OCI-LY7 (cell line): Measurements from ENCODE around the gene PPARG. TPM values are rescaled to one million over a fixed set of nuclear protein-coding genes. Genes with fewer than 3 reads are reported as not detected.

Experiments used
- BruUV-seq: library from RNA; stranded (reverse); fragments of 400-500 nt; replicated peaks from 2 replicates; lab custom pipeline; 2021; lab: Mats Ljungman, UMichigan
- CTCF ChIA-PET: fragments of 300-600 bp; sonication (Branson Sonifier 250); formaldehyde crosslinking; loops from one replicate; lab custom pipeline; 2022; ENCODE audit warnings: antibody characterized with exemption; ENCODE audit not compliant: unreplicated experiment; lab: Charles Lee
- POLR2A ChIA-PET: fragments of 300-600 bp; sonication (Branson Sonifier 250); formaldehyde crosslinking; loops from one replicate; lab custom pipeline; 2022; ENCODE audit warnings: antibody characterized with exemption; lab: Charles Lee
- DNase-seq: peaks from one replicate; pipeline ENCODE4 v3.0.0-alpha.2; 2015; ENCODE audit warnings: low spot score
- H2AFZ ChIP-seq: fragments of 200-600 bp; sonication (generic), shearing (Covaris generic); 2 replicates; pipeline ENCODE4 v1.6.1; 2014; ENCODE audit warnings: mild to moderate bottlenecking, antibody characterized with exemption, low read length, moderate library complexity
- H3K27ac ChIP-seq: fragments of 200-600 bp; sonication (generic); 2 replicates; pipeline ENCODE4 v1.5.1; 2014; ENCODE audit warnings: mixed run types, low read depth, mild to moderate bottlenecking, moderate library complexity, low read length, inconsistent platforms; ENCODE audit not compliant: poor library complexity, severe bottlenecking
- H3K36me3 ChIP-seq: fragments of 200-600 bp; sonication (generic); 2 replicates; pipeline ENCODE4 v1.6.1; 2014; ENCODE audit warnings: mild to moderate bottlenecking, antibody characterized with exemption, low read length, moderate library complexity, mixed read lengths; ENCODE audit not compliant: insufficient read depth
- H3K4me1 ChIP-seq: fragments of 200-600 bp; sonication (generic); 2 replicates; pipeline ENCODE4 v1.5.1; 2014; ENCODE audit warnings: mild to moderate bottlenecking, low read length; ENCODE audit not compliant: insufficient read depth, poor library complexity, severe bottlenecking
- H3K4me2 ChIP-seq: fragments of 200-600 bp; sonication (generic); 2 replicates; pipeline ENCODE4 v1.6.1; 2014; ENCODE audit warnings: mild to moderate bottlenecking, low read length
- H3K4me3 ChIP-seq: fragments of 200-600 bp; sonication (generic); 2 replicates; pipeline ENCODE4 v1.5.1; 2014; ENCODE audit warnings: mild to moderate bottlenecking, low read depth, low read length; ENCODE audit not compliant: poor library complexity, severe bottlenecking
- H3K79me2 ChIP-seq: fragments of 200-600 bp; sonication (generic); 2 replicates; pipeline ENCODE4 v1.6.1; 2016; ENCODE audit warnings: low read depth, mild to moderate bottlenecking, low read length, moderate library complexity, mixed read lengths; ENCODE audit not compliant: insufficient read depth
- H3K9me2 ChIP-seq: fragments of 200-600 bp; sonication (generic); 2 replicates; pipeline ENCODE4 v1.6.1; 2016; ENCODE audit warnings: mild to moderate bottlenecking, low read length, mixed read lengths; ENCODE audit not compliant: insufficient read depth
- H3K9me3 ChIP-seq: fragments of 200-600 bp; sonication (generic); 2 replicates; pipeline ENCODE4 v1.6.1; 2014; ENCODE audit warnings: mild to moderate bottlenecking, mixed run types, low read length, mixed read lengths
- H4K20me1 ChIP-seq: fragments of 200-600 bp; sonication (generic); 2 replicates; pipeline ENCODE4 v1.6.1; 2014; ENCODE audit warnings: mild to moderate bottlenecking, antibody characterized with exemption, low read length, moderate library complexity, mixed read lengths; ENCODE audit not compliant: insufficient read depth
- EZH2phosphoT487 ChIP-seq: fragments of 200-600 bp; sonication (generic); IDR thresholded peaks from 2 replicates; pipeline ENCODE4 v1.6.1; 2018; ENCODE audit warnings: low read depth, borderline replicate concordance, mild to moderate bottlenecking, mixed run types, antibody characterized with exemption, low read length, moderate library complexity, mixed read lengths
- intact Hi-C: fragments of 100-400 bp; cut with micrococcal nuclease; formaldehyde crosslinking; loops from one replicate; pipeline ENCODE4 v1.10.0; 2022; ENCODE audit not compliant: unreplicated experiment
- total RNA-seq, 2 experiments: library from RNA; depleted of rRNA in 1 of 2; stranded (reverse); fragments of >200 nt in 1 of 2; shearing (Covaris generic) in 1 of 2; gene quantifications; 2 replicates each; pipeline ENCODE4 v1.2.3, GENCODE V29; 2014 to 2022
- TF ChIP-seq, protein P1 (sequence below): fragments of 200-600 bp; sonication (generic); conservative IDR thresholded peaks from 2 replicates; pipeline ENCODE4 v1.5.1; 2014; ENCODE audit warnings: mild to moderate bottlenecking, antibody characterized with exemption, low read length, moderate library complexity, mixed read lengths

The PPARG gene
- total RNA-seq, 2 experiments from 2014 or later = not detected

- Histone ChIP-seq H3K36me3 (no peaks in the 10 kb centered on the region), H3K4me3 (no peak overlapping the region), H3K27ac (no peak overlapping the region), H2AFZ (no peak overlapping the region), H3K9me3 (no peaks in the 10 kb centered on the region), H3K4me2 (no peak overlapping the region), H3K9me2 (no peaks in the 10 kb centered on the region), H4K20me1 (no peaks in the 10 kb centered on the region), H3K79me2 (no peaks in the 10 kb centered on the region), H3K4me1 (no peaks in the 10 kb centered on the region)
- no TSS peak for BruUV-seq
- CTCF ChIA-PET = no interaction called here
- DNase-seq = no peak
- TF ChIP-seq, protein P1, sequence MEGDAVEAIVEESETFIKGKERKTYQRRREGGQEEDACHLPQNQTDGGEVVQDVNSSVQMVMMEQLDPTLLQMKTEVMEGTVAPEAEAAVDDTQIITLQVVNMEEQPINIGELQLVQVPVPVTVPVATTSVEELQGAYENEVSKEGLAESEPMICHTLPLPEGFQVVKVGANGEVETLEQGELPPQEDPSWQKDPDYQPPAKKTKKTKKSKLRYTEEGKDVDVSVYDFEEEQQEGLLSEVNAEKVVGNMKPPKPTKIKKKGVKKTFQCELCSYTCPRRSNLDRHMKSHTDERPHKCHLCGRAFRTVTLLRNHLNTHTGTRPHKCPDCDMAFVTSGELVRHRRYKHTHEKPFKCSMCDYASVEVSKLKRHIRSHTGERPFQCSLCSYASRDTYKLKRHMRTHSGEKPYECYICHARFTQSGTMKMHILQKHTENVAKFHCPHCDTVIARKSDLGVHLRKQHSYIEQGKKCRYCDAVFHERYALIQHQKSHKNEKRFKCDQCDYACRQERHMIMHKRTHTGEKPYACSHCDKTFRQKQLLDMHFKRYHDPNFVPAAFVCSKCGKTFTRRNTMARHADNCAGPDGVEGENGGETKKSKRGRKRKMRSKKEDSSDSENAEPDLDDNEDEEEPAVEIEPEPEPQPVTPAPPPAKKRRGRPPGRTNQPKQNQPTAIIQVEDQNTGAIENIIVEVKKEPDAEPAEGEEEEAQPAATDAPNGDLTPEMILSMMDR = no peak
- no peak for TF ChIP-seq EZH2phosphoT487
- intact Hi-C loops = no loop called here
- POLR2A ChIA-PET = interaction anchor here (0.7 kb wide), 1 partner anchor 69 kb away, joined by 3 read pairs; no protein-coding TSS in a partner anchor
Observed at GRCh38 chr3:12356175-12356574, 67.3 kb downstream of the PPARG start.

DNA sequence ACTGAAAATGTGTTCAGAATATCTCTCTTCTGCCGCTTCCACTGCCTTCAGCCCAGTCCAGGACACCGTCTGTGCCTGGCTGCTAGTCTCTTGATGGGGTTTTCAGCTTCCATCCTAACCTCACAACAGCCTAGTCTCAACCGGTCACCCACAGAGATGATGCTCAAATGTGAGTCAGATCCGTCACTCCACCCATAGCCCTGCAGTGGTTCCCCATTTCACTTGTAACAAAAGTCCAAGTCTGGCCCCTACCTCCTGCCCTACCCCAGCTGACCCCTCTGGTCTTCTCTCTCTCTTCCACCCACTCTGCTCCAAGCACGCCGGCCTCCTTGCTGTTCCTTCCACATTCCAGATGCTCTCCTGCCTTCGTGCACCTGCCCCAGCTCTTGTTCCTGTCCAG is 68.1 kb downstream of the PPARG start:
- Histone ChIP-seq H3K4me2 (no peak overlapping the region), H3K79me2 (no peaks in the 10 kb centered on the region), H3K27ac (no peak overlapping the region), H3K4me1 (no peaks in the 10 kb centered on the region), H4K20me1 (no peaks in the 10 kb centered on the region), H3K9me3 (no peaks in the 10 kb centered on the region), H3K36me3 (no peaks in the 10 kb centered on the region), H3K4me3 (no peak overlapping the region), H2AFZ (no peak overlapping the region), H3K9me2 (no peaks in the 10 kb centered on the region)
- intact Hi-C loops = no loop called here
- ChIA-PET CTCF (no interaction called here), POLR2A (no interaction called here)
- DNase-seq = no peak
- BruUV-seq = no TSS peak
- TF ChIP-seq, protein P1 = no peak
- TF ChIP-seq EZH2phosphoT487 = no peak

- H2AFZ ChIP-seq = no peak overlapping the region
- ChIA-PET CTCF (no interaction called here), POLR2A (no interaction called here)
- TF ChIP-seq, protein P1 = no peak
- no peak overlapping the region for H3K4me2 ChIP-seq
- no peaks in the 10 kb centered on the region for H3K4me1 ChIP-seq
- no peak overlapping the region for H3K4me3 ChIP-seq
- H4K20me1 ChIP-seq = no peaks in the 10 kb centered on the region
- no peaks in the 10 kb centered on the region for H3K36me3 ChIP-seq
- H3K79me2 ChIP-seq = no peaks in the 10 kb centered on the region
- intact Hi-C loops = no loop called here
- no peaks in the 10 kb centered on the region for H3K9me2 ChIP-seq
- H3K9me3 ChIP-seq = no peaks in the 10 kb centered on the region
- no TSS peak for BruUV-seq
- no peak for DNase-seq
- no peak overlapping the region for H3K27ac ChIP-seq
Observed at GRCh38 chr3:12357456-12357855, 68.6 kb downstream of the PPARG start.
